ENCODE measurements around the gene FOXF1.

Gene FOXF1

DNA sequence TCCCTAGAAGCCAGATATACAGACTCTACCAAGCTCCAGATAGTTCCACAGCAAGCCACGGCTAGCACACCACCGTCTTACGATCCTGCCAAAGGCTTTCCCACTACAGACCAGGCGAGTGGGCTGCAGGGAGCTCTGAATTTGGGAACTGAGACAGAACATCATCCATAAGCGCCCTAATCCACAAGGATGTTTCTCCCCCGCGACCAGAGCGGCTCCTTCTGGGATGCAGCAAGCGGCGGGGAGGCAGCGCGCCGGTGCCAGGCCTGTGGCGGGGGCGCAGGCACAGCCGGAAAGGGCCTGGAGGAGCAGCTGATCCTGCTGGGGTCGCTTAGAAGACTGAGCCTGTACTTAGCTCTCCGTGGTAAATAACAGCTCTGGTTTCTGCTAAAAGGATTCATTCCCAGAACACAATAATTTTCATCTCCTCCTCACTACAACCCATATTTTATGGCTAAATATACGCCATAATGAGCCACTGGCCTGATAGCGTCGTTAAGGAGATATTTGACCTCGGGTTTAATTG is 16.2 kb upstream of the FOXF1 start:
- no peak for DNase-seq

- no peak for DNase-seq
Measured at GRCh38 chr16:86494565-86495356, 15.6 kb upstream of the FOXF1 start.

DNA sequence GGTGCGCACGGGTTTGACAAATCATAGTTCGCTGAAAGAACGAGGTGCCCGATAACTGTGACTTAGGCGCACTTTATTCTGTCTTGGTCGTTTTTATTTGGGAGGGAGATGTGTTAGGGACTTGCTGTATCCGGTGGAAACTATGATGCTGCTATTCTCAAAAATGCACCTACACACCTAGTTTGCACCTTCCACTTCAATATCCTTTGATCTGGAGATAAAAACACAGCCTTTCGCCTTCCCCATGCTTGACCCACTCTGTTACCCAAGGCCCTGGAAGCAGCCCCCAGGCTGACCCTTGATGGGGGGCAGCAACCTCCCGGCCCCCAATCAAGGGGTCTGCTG is 15.0 kb upstream of the FOXF1 start:
- no peak for DNase-seq

- no peak for DNase-seq
Measured at GRCh38 chr16:86495756-86496261, 14.5 kb upstream of the FOXF1 start.

DNA sequence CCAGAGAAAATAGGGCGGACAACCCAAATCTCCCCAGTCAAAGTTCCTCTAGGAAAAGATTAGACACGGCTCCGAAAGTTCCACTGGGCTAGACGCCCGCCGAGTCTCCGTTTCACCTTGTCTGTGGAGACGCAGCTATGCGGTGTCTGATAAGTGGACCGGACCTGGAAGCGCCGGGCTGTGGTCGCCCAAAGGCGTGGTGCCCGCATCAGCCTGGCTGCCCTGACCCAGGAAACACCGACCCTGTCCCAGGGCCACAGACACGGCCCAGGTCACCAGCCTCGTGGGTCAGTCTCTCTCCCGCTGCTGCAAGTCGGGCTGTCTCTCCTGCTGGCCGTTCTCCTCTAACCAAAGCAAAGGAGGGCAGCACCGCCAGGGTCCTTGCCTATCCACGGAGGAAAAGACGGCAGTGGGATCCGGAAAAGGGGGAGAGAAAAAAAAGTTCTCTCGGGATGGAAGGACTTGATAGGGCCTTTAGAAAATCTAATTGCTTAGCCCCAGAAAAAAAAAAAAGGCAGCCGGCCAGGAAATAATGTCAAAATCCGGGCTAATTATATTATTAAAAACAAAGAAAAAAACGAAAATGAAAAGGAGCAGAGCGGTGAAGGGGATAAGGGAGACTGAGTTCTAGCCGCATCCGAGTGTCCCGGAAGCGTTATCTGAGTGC is 13.9 kb upstream of the FOXF1 start:
- no peak for DNase-seq

DNA sequence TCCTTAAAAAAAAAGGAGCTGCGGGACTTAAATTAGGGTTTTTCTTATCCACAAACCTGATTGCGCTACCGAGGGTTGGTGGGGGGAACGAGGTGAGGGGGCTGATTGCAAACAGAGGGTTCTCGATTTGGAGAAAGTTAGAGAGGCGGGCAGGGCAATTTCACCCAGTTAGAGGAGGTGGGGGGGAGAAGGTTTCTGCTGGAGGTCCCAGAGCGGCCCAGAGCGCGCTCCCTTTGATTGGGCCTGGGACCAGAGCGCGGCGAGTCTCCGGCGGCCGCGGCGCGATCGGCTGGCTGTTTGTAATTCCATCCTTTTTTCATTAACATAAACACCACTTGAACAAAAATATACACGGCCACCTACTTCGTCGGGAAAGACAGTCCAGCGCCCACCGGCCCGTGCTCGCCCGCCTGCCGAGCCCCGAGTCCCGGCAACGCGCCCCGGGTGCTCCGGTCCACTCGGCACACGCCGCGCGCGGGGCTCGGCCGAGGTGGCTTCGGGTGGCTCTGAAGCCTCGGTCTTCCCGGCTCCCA is 13.3 kb upstream of the FOXF1 start:
- no peak for DNase-seq

DNA sequence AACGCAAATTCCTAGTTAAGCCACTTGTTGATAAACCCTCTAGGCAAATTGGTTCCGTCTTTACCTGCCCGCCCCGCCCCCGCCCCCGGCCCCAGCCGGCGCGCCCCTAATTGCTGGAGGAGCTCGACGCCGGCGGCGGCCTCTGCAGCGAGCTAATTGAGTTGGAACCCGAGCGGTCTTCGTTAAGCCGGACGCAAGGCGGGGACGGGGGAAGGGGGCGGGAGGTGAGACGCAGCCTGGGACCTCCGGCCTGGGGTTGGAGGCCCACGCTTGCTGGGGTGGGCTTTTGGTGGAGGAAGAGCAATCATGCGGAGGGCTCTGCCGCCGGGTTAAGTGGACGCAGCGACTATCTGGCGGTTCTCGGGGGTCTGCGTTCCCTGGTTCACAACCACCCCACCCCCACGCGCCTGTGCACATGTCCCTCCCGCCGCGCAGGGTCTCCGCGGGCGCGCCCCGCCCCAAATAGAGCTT is 12.7 kb upstream of the FOXF1 start:
- no peak for DNase-seq

DNA sequence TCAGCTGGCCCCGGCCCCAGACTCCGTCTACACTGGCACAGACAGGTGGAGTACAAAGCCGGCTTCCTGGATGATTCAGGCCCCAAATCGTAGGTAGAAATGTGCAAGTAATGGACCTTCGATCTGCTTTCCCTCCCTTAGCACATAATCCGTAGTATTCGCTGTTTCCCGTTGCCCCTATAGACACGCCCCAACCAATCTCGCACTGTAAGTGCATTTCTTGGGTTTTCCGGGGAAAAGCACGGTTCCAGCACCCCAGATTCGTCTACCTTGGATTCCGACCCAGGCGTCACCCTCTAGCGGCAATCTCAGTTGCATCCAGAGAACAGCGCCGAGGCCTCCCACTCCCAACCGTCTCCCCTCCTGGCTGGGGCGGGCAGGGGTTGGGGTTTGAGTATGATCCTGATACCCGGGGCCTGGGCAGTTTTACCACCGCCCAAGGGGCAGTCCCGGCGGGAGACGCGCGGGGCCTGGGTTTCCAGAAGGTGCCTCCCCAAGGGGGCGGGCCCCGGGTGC is 12.1 kb upstream of the FOXF1 start:
- DNase-seq = no peak

- DNase-seq = no peak
Measured at GRCh38 chr16:86498671-86499439, 11.5 kb upstream of the FOXF1 start.

DNA sequence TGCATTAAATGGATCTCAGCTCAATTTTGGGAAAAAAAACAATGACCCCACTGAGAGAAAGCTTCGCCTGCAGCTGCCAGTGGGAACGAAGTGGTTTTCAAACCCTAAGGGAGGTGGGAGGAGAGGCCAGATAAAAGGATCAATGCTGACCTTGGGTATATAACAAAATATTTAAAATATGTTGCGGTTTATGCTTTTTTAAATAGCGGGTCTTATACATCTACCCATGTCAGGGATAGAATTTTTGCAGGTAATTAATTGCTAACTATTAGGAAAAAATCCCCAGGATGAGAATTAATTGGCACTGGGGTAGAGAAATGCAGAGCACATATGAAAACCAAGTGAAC is 10.9 kb upstream of the FOXF1 start:
- no peak for DNase-seq

- no peak for DNase-seq
Measured at GRCh38 chr16:86499889-86500707, 10.2 kb upstream of the FOXF1 start.

DNA sequence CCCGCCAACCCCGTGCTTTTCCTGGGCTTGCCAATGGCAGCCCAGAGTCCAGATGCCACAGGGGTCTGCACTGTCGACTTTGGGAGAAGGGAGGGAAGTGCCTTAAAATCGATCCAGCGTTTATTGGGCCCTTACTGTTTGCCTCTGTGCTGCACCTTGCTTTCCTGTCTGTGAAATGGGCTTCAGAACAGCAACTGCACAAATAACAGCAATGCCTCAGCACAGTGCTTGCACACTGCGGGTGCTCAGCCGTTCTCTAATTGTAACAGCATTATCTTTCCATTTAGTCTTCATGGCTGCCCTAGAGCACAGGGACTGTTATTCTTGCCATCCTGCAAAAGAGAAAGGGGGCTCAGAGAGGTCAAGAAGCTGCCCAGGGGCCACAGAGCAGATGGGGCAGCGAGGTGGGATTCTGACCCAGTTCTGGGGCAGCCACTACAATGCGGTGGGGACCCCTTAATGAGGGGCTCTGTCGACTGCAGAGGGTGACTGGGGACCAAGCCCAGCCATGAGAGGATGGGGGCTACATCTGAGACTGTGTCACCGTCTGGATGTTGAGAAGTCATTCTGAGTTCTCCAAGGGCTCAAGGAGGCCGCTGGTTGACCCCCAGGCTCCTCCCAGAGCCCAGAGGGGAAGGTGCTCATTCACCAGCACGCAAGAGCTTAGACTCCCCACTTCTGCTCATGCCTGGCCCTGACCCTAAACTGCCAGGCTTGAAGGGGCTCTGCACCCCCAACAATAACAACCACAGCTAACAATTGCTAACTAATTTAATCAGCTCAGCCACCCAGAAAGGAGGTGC is 9.4 kb upstream of the FOXF1 start:
- no peak for DNase-seq

GRCh38 chr16:86501989-86502855 is 8.1 kb upstream of the FOXF1 start:
- no peak for DNase-seq

DNA sequence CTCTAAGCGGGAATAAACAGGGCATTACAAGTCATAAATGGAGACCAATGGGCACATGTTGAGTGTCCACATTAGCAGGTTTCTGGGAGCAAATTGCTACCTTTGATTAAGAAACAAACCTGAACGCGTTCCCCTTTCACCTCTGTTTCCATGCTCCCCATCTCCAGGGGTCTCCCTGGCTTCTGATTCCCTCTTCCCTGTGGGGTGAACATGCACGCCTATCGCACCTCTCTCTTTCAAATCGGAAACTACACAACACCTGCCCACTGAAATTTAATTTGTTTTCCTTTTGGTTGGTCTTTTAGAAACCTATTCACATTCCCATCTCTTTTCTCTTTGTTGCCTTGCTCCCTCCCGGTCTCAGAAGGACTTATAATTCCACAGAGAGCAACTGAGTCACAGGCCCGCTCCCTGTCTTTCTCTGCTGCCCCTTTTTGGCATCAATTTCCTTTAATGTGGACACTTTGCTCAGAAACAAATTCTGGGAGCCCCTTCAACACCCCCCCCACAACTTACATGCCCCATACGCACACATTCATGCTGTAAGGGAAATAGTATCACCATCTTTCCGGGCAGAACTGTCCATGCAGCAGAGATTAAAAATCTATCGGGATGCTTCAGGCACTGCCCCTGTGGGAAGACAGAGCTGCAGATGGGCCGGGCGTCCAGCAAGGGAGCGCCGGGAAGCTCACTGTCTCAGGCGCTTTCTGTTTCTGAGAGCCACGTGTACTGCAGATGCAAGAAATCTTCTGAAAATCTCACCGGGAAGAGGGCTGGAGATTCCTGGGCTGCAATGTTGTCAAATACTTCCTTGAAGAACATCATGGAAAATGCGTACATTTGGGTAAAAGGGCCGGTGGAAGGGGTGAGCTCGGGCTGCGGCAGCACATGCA is 7.2 kb upstream of the FOXF1 start:
- no peak for DNase-seq

DNA sequence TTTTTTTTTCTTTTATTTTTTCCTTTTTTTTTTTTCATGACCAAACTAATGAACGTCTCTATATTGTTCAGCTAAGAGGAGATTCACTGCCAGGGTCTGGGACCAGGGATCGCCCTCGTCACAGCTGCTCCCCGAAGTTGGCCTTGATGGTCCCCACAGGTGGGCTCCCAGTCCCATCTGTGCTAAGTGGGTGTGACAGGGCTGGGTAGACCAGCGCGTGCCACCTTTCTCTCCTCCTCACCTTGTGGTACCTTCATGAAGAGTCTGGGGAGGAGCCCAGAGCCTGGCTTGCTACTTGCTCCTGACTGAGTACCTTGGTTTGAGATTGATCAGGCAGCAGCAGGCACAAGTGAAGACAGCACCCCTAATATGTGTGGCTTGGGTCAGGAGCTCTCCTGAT is 6.5 kb upstream of the FOXF1 start:
- DNase-seq = no peak

DNA sequence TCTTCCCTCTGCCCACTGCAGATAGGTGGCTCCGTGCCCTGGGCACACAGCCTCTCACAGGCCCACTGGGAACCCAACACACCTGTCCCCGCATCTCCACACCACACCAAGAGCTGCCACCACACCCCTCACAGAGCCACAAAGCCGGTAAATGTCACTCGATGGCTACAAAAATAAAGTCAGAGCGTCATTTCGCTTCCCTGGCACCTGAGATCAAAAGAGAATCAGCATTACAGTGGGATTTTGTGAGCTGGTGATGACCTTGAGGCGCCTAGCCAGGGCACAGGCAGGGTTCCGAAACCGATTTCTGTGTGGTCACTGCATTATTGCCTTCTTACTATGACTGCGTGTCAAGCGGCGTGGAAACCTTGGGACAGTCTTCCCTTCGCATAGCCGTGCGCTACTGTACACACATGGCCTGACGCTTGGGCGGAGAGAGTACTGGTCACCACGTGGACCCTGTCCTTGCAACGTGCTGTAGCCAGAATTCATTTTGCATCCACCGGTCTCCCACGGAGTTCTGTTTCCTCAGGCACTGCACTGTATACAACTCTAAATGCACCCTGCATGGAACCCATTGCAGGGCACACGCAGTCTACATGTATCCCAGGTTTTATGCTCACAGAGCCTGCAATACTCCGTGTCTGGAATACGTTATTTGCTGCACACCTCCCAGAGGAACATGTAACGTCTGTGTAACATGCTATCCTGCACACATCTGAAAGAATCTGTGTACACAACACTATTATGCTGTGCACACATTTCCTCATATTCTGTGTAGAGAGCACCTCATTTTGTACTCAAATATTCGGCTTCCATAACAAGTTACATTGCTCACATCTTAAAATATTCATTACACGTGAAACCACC is 5.8 kb upstream of the FOXF1 start:
- DNase-seq = no peak

DNA sequence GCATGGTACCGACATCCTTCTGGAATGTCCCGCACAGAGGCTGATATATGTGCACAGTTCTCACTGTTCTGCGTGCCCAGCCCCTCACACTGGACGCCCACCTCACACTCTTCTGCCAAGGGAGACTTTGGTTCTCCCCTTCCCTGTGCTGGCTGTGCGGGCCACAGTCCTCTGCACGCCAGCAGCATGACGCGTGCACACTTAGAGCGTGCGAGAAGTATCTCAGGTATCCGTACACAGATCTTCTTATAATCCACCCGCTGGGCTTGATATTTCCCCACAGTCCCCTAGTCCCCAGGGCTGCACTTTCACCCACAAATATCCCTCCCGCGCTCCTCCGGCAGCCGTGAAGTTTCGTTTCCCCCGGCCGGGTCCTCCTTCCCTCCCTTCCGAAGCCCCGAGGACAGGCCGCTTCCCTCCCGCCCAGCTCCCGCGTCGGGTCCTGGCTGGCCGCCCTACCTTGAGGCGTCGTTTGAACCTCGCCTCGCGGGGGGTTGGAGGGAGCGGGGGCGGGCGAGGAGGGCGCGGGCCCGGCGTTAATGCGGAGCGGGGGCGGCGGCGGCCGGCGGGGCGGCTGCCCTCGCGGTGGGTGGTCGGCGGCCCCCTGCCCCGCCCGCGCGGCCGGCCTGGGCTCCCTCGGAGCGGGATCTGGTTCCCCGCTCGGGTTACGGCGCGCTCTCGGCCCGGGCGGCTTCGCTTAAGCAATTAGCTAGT is 5.0 kb upstream of the FOXF1 start:
- no peak for DNase-seq
